ENCODE measurements around the gene PAPPA.

GRCh38 chr9:116153765-116154333 lies at the start of gene PAPPA:
- TF ChIP-seq POLR2A (IDR thresholded peaks at IDR 0.05) (no peak), CTCF (IDR thresholded peaks at IDR 0.05) (no peak)
